ENCODE measurements around the gene DNAI4.

GRCh38 chr1:66938613-66939012 is 14.0 kb upstream of the DNAI4 start:
- TF ChIP-seq CTCF (IDR thresholded peaks at IDR 0.05; ENCODE audit: low read depth, low read length) (no peak), EZH2phosphoT487 (IDR thresholded peaks at IDR 0.05; ENCODE audit: low read depth) (no peak)

Data from OCI-LY3 (cell line).